HL-60 (cell line): ENCODE data around the gene KRT71.

Experiments used
- DNase-seq, 2 experiments: peaks; one replicate each; pipeline ENCODE4 v3.0.0-alpha.2; 2010 to 2020; ENCODE audit warnings: low read depth in 1 of 2, low spot score in 1 of 2
- H3K27ac ChIP-seq: fragments of 250-450 bp; sonication (Bioruptor Pico); replicated peaks from 2 replicates; pipeline ENCODE4 v1.5.1; 2020; ENCODE audit warnings: mild to moderate bottlenecking, moderate library complexity
- H3K27me3 ChIP-seq: fragments of 250-450 bp; sonication (Bioruptor Pico); 2 replicates; pipeline ENCODE4 v1.5.1; 2021; ENCODE audit warnings: mild to moderate bottlenecking, moderate library complexity; ENCODE audit not compliant: insufficient read depth, poor library complexity, severe bottlenecking
- H3K4me3 ChIP-seq: replicated peaks from 2 replicates; pipeline ENCODE4 v1.5.1; 2011; ENCODE audit warnings: mild to moderate bottlenecking, control low read depth, low read length; ENCODE audit not compliant: insufficient read depth
- CTCF ChIP-seq: IDR thresholded peaks from one replicate; pipeline ENCODE4 v1.5.1; 2011; ENCODE audit warnings: low read length, control low read depth, inconsistent platforms; ENCODE audit not compliant: insufficient read depth
- GABPA ChIP-seq: IDR thresholded peaks from 2 replicates; pipeline ENCODE4 v1.6.1; 2012; ENCODE audit warnings: low read depth
- POLR2AphosphoS5 ChIP-seq: IDR thresholded peaks from 2 replicates; pipeline ENCODE4 v1.6.1; 2012; ENCODE audit warnings: low read depth
- REST ChIP-seq: IDR thresholded peaks from 2 replicates; pipeline ENCODE4 v1.6.1; 2012; ENCODE audit warnings: low read depth; ENCODE audit not compliant: insufficient replicate concordance
- SPI1 ChIP-seq: IDR thresholded peaks from 2 replicates; pipeline ENCODE4 v1.6.1; 2012; ENCODE audit warnings: low read depth, mild to moderate bottlenecking, borderline replicate concordance

Gene KRT71

GRCh38 chr12:52541709-52542108 is 11.2 kb downstream of the KRT71 start:
- H3K4me3 ChIP-seq, result no peak overlapping the region
- TF ChIP-seq SPI1 (no peak), GABPA (no peak), POLR2AphosphoS5 (no peak), REST (no peak), CTCF (no peak)
- DNase-seq, result no peak
- no peak overlapping the region for H3K27ac ChIP-seq
- no peaks in the 10 kb centered on the region for H3K27me3 ChIP-seq

- TF ChIP-seq CTCF, result no peak
- no peak for TF ChIP-seq REST
- no peak for TF ChIP-seq GABPA
- no peak for TF ChIP-seq POLR2AphosphoS5
- TF ChIP-seq SPI1, result no peak
- Histone ChIP-seq H3K27ac (no peak overlapping the region), H3K4me3 (no peak overlapping the region)
Observed at GRCh38 chr12:52540531-52540930, 12.4 kb downstream of the KRT71 start.

GRCh38 chr12:52539821-52540173 is 13.1 kb downstream of the KRT71 start:
- no peak for DNase-seq
- no peak for TF ChIP-seq CTCF
- no peak for TF ChIP-seq GABPA
- no peak for TF ChIP-seq POLR2AphosphoS5
- no peak for TF ChIP-seq REST
- TF ChIP-seq SPI1, result no peak
- H3K27ac ChIP-seq, result no peak overlapping the region
- no peak overlapping the region for H3K4me3 ChIP-seq
- no peaks in the 10 kb centered on the region for H3K27me3 ChIP-seq

More at GRCh38 chr12:52540531-52540930, 12.4 kb downstream of the KRT71 start:
- H3K27me3 ChIP-seq, result no peaks in the 10 kb centered on the region
- DNase-seq, result no peak
